Bronchial epithelial cell (primary cell): ENCODE results near the gene GABARAP. TPM values are rescaled to one million over a fixed set of nuclear protein-coding genes. Genes with fewer than 3 reads are reported as not detected.

Experiments used
- DNase-seq: peaks from one replicate; pipeline ENCODE4 v3.0.0-alpha.2; 2010; ENCODE audit warnings: low read depth
- FAIRE-seq: peaks from 2 replicates; lab custom pipeline; 2011; peaks lifted over from hg19 to GRCh38; lab: Jason Lieb, UNC
- H3K27me3 ChIP-seq: 2 replicates; pipeline ENCODE4 v1.5.1; 2011; ENCODE audit warnings: low read length; ENCODE audit not compliant: control insufficient read depth, insufficient read depth
- H3K36me3 ChIP-seq: 2 replicates; pipeline ENCODE4 v1.5.1; 2011; ENCODE audit warnings: low read length; ENCODE audit not compliant: control insufficient read depth, insufficient read depth
- H3K4me3 ChIP-seq: 2 replicates; pipeline ENCODE4 v1.5.1; 2011; ENCODE audit warnings: mild to moderate bottlenecking, low read depth, low read length, control low read depth
- CTCF ChIP-seq: IDR thresholded peaks from 2 replicates; pipeline ENCODE4 v1.5.1; 2011; ENCODE audit warnings: mild to moderate bottlenecking, moderate library complexity, low read length, control low read depth, inconsistent platforms; ENCODE audit not compliant: insufficient read depth, severe bottlenecking
- total RNA-seq: library from RNA; depleted of rRNA; stranded (reverse); fragments of >200 nt; gene quantifications from 2 replicates; pipeline ENCODE4 v1.2.1, GENCODE V29; 2014

The GABARAP gene
- total RNA-seq, 1 donor from 2014 or later: 50.8 TPM

- no peaks in the 10 kb centered on the region for H3K36me3 ChIP-seq
- no peaks in the 10 kb centered on the region for H3K27me3 ChIP-seq
- FAIRE-seq: no peak
- H3K4me3 ChIP-seq: peak overlapping the region; percentile 48
- TF ChIP-seq CTCF: no peak
- DNase-seq: peak; percentile 63
These were observed 37.3 kb downstream of the GABARAP start for GRCh38 chr17:7204828-7205461.

- no peak for TF ChIP-seq CTCF
- Histone ChIP-seq H3K4me3 (peak overlapping the region; percentile 48), H3K27me3 (no peaks in the 10 kb centered on the region), H3K36me3 (no peaks in the 10 kb centered on the region)
- DNase-seq: no peak
- no peak for FAIRE-seq
These were observed 37.9 kb downstream of the GABARAP start for GRCh38 chr17:7204336-7204735.

GRCh38 chr17:7203391-7203790 is 38.9 kb downstream of the GABARAP start:
- no peak for FAIRE-seq
- Histone ChIP-seq H3K36me3 (no peaks in the 10 kb centered on the region), H3K4me3 (no peak overlapping the region)

GRCh38 chr17:7196651-7197401 is 45.4 kb downstream of the GABARAP start:
- no peak for TF ChIP-seq CTCF
- FAIRE-seq (peak; percentile 72), DNase-seq (no peak)
- Histone ChIP-seq H3K4me3 (no peak overlapping the region), H3K36me3 (no peaks in the 10 kb centered on the region), H3K27me3 (no peaks in the 10 kb centered on the region)

More at GRCh38 chr17:7203391-7203790, 38.9 kb downstream of the GABARAP start:
- no peak for TF ChIP-seq CTCF
- H3K27me3 ChIP-seq: no peaks in the 10 kb centered on the region
- DNase-seq: no peak

GRCh38 chr17:7195971-7196370 is 46.3 kb downstream of the GABARAP start:
- FAIRE-seq (no peak), DNase-seq (no peak)
- Histone ChIP-seq H3K27me3 (no peaks in the 10 kb centered on the region), H3K4me3 (no peak overlapping the region), H3K36me3 (no peaks in the 10 kb centered on the region)
- TF ChIP-seq CTCF: no peak
